ENCODE measurements around the gene ZNF319. TPM values are rescaled to one million over a fixed set of nuclear protein-coding genes. Genes with fewer than 3 reads are reported as not detected.

ZNF319 gene
- total RNA-seq, 3 donors from 2014 or later (not counting 1 experiment from before 2014, with no cell fraction given), result 15.9 to 31.3 (median 29.3) TPM

DNA sequence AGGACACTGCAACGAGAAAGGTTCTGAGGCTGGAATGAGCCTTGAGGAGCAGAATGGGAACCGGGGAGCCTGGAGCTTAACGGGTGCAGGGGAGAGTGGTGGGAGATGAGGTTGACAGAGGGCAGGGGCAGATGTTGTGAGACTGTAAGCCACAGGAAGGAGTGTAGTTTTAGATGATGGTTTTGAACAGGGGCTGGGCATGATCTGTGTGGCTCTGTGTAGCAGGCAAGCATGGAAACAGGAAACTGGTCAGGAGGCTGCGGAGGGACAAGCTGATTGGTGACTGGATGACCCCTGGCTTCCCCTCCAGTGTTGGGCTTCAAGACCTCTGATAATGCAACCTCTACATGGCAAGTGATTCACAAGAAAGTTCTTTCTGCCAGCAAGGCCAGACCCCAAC is 28.2 kb downstream of the ZNF319 start:
- TF ChIP-seq, protein P1, sequence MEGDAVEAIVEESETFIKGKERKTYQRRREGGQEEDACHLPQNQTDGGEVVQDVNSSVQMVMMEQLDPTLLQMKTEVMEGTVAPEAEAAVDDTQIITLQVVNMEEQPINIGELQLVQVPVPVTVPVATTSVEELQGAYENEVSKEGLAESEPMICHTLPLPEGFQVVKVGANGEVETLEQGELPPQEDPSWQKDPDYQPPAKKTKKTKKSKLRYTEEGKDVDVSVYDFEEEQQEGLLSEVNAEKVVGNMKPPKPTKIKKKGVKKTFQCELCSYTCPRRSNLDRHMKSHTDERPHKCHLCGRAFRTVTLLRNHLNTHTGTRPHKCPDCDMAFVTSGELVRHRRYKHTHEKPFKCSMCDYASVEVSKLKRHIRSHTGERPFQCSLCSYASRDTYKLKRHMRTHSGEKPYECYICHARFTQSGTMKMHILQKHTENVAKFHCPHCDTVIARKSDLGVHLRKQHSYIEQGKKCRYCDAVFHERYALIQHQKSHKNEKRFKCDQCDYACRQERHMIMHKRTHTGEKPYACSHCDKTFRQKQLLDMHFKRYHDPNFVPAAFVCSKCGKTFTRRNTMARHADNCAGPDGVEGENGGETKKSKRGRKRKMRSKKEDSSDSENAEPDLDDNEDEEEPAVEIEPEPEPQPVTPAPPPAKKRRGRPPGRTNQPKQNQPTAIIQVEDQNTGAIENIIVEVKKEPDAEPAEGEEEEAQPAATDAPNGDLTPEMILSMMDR (IDR thresholded peaks at IDR 0.05), result no peak
- Histone ChIP-seq H3K27me3 (ENCODE audit: control insufficient read depth, insufficient read depth, low read length) (no peaks in the 10 kb centered on the region), H3K27ac (ENCODE audit: low read length) (no peak overlapping the region), H3K36me3 (ENCODE audit: control insufficient read depth, insufficient read depth, low read length) (no peaks in the 10 kb centered on the region), H3K4me1 (ENCODE audit: control insufficient read depth, insufficient read depth, low read length) (no peaks in the 10 kb centered on the region), H3K9me3 (ENCODE audit: control insufficient read depth, insufficient read depth, low read length) (no peaks in the 10 kb centered on the region), H3K4me3 (ENCODE audit: low read length) (no peak overlapping the region)
- no peak overlapping the region for H3K4me3 Mint-ChIP-seq
- ATAC-seq, result no peak
- H3K36me3 Mint-ChIP-seq, result no peaks in the 10 kb centered on the region
- 54% methylated on average over 4 of the region's 4 CpGs for WGBS (ENCODE audit: insufficient coverage)
- DNase-seq, result no peak
- peaks cover 8 to 10% of the 10 kb centered on the region in 2 donors for H3K4me1 Mint-ChIP-seq
- no peaks in the 10 kb centered on the region for H3K9me3 Mint-ChIP-seq
- H3K27ac Mint-ChIP-seq, result peak overlapping the region in 1 of 2 donors; percentile 39
- no peaks in the 10 kb centered on the region for H3K27me3 Mint-ChIP-seq (ENCODE audit: low read depth in 2 of 2)
- intact Hi-C loops (cut with micrococcal nuclease), result no loop called here

- ATAC-seq (no peak), DNase-seq (no peak)
- intact Hi-C loops (cut with micrococcal nuclease), result no loop called here
- Mint-ChIP-seq H3K9me3 (no peaks in the 10 kb centered on the region), H3K27ac (peak overlapping the region in 1 of 2 donors; percentile 39), H3K36me3 (no peaks in the 10 kb centered on the region), H3K27me3 (ENCODE audit: low read depth in 2 of 2) (no peaks in the 10 kb centered on the region), H3K4me3 (no peak overlapping the region), H3K4me1 (peaks cover 8 to 10% of the 10 kb centered on the region in 2 donors)
- Histone ChIP-seq H3K36me3 (ENCODE audit: control insufficient read depth, insufficient read depth, low read length) (no peaks in the 10 kb centered on the region), H3K27ac (ENCODE audit: low read length) (no peak overlapping the region), H3K27me3 (ENCODE audit: control insufficient read depth, insufficient read depth, low read length) (no peaks in the 10 kb centered on the region), H3K4me1 (ENCODE audit: control insufficient read depth, insufficient read depth, low read length) (no peaks in the 10 kb centered on the region), H3K4me3 (ENCODE audit: low read length) (no peak overlapping the region), H3K9me3 (ENCODE audit: control insufficient read depth, insufficient read depth, low read length) (no peaks in the 10 kb centered on the region)
- WGBS (ENCODE audit: insufficient coverage), result 82% methylated on average over 1 of the region's 1 CpG
- TF ChIP-seq, protein P1 (IDR thresholded peaks at IDR 0.05), result no peak
Measured at GRCh38 chr16:57971848-57972247, 28.6 kb downstream of the ZNF319 start.

- Mint-ChIP-seq H3K27me3 (ENCODE audit: low read depth in 2 of 2) (no peaks in the 10 kb centered on the region), H3K9me3 (no peaks in the 10 kb centered on the region), H3K36me3 (no peaks in the 10 kb centered on the region), H3K27ac (peak within 1 kb of the TSS in 1 of 2 donors; percentile 39), H3K4me1 (peaks cover 8 to 10% of the 10 kb centered on the region in 2 donors), H3K4me3 (no peak within 1 kb of the TSS)
- Histone ChIP-seq H3K4me1 (ENCODE audit: control insufficient read depth, insufficient read depth, low read length) (no peaks in the 10 kb centered on the region), H3K4me3 (ENCODE audit: low read length) (no peak within 1 kb of the TSS), H3K27ac (ENCODE audit: low read length) (no peak within 1 kb of the TSS), H3K9me3 (ENCODE audit: control insufficient read depth, insufficient read depth, low read length) (no peaks in the 10 kb centered on the region), H3K27me3 (ENCODE audit: control insufficient read depth, insufficient read depth, low read length) (no peaks in the 10 kb centered on the region), H3K36me3 (ENCODE audit: control insufficient read depth, insufficient read depth, low read length) (no peaks in the 10 kb centered on the region)
- ATAC-seq (no peak), DNase-seq (no peak)
- intact Hi-C loops (cut with micrococcal nuclease), result no loop called here
- WGBS (ENCODE audit: insufficient coverage), result 88% methylated on average over 6 of the region's 6 CpGs
- TF ChIP-seq, protein P1 (IDR thresholded peaks at IDR 0.05), result no peak
Measured at GRCh38 chr16:57970970-57971369, 29.5 kb downstream of the ZNF319 start, which contains the start of gene CNGB1. CNGB1 (minus strand) TSS chr16:57971128; CDS start chr16:57967286, 3,842 bp downstream.

DNA sequence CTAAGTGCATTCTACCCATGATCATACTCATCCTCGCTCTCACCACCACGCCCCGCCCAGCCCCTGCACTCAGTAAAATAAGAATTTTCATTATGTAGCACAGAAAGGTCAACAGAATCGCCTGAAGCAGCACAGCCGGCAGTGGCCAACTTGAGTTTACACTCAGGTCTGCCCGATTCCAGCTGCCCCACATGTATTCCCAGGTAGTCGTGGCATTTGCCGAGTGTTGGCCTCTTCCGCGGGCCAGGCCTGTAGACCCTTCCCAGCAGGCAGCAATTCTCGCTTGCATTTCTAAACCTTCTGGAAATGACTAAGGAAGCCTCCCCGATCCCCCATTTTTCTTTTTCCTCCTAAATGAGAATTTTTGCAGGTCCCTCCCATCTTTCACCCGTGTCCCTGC is 30.2 kb downstream of the ZNF319 start:
- no peaks in the 10 kb centered on the region for H3K9me3 Mint-ChIP-seq
- intact Hi-C loops (cut with micrococcal nuclease), result no loop called here

More for the DNA sequence above, 30.2 kb downstream of the ZNF319 start:
- no peaks in the 10 kb centered on the region for H3K27me3 ChIP-seq (ENCODE audit: control insufficient read depth, insufficient read depth, low read length)
- no peaks in the 10 kb centered on the region for H3K9me3 ChIP-seq (ENCODE audit: control insufficient read depth, insufficient read depth, low read length)
- Mint-ChIP-seq H3K27ac (no peak overlapping the region), H3K27me3 (ENCODE audit: low read depth in 2 of 2) (no peaks in the 10 kb centered on the region), H3K4me3 (no peak overlapping the region), H3K36me3 (no peaks in the 10 kb centered on the region), H3K4me1 (peaks cover 8 to 10% of the 10 kb centered on the region in 2 donors)
- H3K36me3 ChIP-seq (ENCODE audit: control insufficient read depth, insufficient read depth, low read length), result no peaks in the 10 kb centered on the region
- ATAC-seq, result no peak
- WGBS (ENCODE audit: insufficient coverage), result 90% methylated on average over 13 of the region's 13 CpGs
- no peak for DNase-seq
- TF ChIP-seq, protein P1 (IDR thresholded peaks at IDR 0.05), result no peak
- no peak overlapping the region for H3K4me3 ChIP-seq (ENCODE audit: low read length)
- no peaks in the 10 kb centered on the region for H3K4me1 ChIP-seq (ENCODE audit: control insufficient read depth, insufficient read depth, low read length)
- H3K27ac ChIP-seq (ENCODE audit: low read length), result no peak overlapping the region

Data from natural killer cell (primary cell).